Right renal pelvis (tissue), 4 donors: Measurements from ENCODE around the gene C6orf89. TPM values are rescaled to one million over a fixed set of nuclear protein-coding genes. Genes with fewer than 3 reads are reported as not detected.

ENCODE experiments used
- polyA plus RNA-seq, 4 donors: library from polyadenylated mRNA; unstranded; fragments of 120-200 nt; gene quantifications; one replicate each; pipeline ENCODE4 v1.2.1, GENCODE V29; 2013; ENCODE audit not compliant: insufficient read length in 4 of 4

The C6orf89 gene
- polyA plus RNA-seq, 4 donors = 47.1 to 56.1 (median 55.1) TPM

Other genes with a start within 250 kb of the C6orf89 start
- gene CDKN1A, start 207.2 kb upstream of the C6orf89 start, polyA plus RNA-seq = 10 to 100 TPM in 2 of 4 donors, 1 to 10 TPM in 2; 9.1 to 17.5 (median 12.3) TPM
- gene RAB44, start 188.1 kb upstream of the C6orf89 start, polyA plus RNA-seq = under 1 TPM in 3 of 4 donors, not detected in 1; 0.06 to 0.09 (median 0.08) TPM
- 10 to 100 TPM; 12.5 to 14.8 (median 13.3) TPM for gene CPNE5, start 46.5 kb upstream of the C6orf89 start, polyA plus RNA-seq
- 10 to 100 TPM; 52.8 to 65.0 (median 60.7) TPM for gene PPIL1, start 11.1 kb upstream of the C6orf89 start, polyA plus RNA-seq
- 1 to 10 TPM; 1.8 to 9.7 (median 2.5) TPM for gene PI16, start 68.8 kb downstream of the C6orf89 start, polyA plus RNA-seq
- 100 to 1,000 TPM; 156 to 193 (median 165) TPM for gene MTCH1, start 100.2 kb downstream of the C6orf89 start, polyA plus RNA-seq
- gene FGD2, start 119.7 kb downstream of the C6orf89 start, polyA plus RNA-seq = 1 to 10 TPM; 1.4 to 2.6 (median 1.7) TPM